ENCODE results near the gene PTPRA. TPM values are rescaled to one million over a fixed set of nuclear protein-coding genes. Genes with fewer than 3 reads are reported as not detected.
"Not testable (repeated sequence)": the region's sequence is repeated elsewhere in the genome, so short reads cannot be mapped to it uniquely, and the experiment has no call there.

PTPRA gene
- total RNA-seq, 1 donor from 2014 or later: 59.5 TPM

DNA sequence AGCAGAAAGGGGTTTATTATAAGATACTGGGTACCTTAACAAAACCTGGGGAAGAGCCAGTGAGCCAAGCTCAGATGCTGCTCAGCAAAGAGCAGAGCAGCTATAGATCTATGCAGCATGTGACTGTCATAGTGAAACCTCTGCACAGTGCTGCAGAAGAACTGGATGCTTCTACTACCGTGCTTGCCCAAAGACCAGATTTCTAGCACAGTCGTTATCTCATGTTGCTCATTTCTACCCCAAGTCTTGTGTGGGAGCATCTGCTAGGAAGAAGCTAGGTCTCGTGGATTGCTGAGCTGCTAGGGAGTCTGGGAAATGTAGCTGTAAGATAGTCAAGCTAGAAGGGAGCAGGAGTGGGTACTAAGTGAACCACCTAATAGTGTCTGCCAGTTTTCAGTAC, 138.5 kb downstream of the PTPRA start:
- DNase-seq: no peak
- Mint-ChIP-seq H3K4me1 (ENCODE audit: low read depth, unreplicated experiment) (no peaks in the 10 kb centered on the region), H3K27me3 (ENCODE audit: unreplicated experiment) (peaks cover 4% of the 10 kb centered on the region), H3K9me3 (ENCODE audit: unreplicated experiment) (peaks cover 2% of the 10 kb centered on the region), H3K4me3 (ENCODE audit: unreplicated experiment) (no peak overlapping the region), H3K36me3 (ENCODE audit: unreplicated experiment) (peaks cover 7% of the 10 kb centered on the region), H3K27ac (ENCODE audit: unreplicated experiment) (no peak overlapping the region)
- TF ChIP-seq, protein P1, sequence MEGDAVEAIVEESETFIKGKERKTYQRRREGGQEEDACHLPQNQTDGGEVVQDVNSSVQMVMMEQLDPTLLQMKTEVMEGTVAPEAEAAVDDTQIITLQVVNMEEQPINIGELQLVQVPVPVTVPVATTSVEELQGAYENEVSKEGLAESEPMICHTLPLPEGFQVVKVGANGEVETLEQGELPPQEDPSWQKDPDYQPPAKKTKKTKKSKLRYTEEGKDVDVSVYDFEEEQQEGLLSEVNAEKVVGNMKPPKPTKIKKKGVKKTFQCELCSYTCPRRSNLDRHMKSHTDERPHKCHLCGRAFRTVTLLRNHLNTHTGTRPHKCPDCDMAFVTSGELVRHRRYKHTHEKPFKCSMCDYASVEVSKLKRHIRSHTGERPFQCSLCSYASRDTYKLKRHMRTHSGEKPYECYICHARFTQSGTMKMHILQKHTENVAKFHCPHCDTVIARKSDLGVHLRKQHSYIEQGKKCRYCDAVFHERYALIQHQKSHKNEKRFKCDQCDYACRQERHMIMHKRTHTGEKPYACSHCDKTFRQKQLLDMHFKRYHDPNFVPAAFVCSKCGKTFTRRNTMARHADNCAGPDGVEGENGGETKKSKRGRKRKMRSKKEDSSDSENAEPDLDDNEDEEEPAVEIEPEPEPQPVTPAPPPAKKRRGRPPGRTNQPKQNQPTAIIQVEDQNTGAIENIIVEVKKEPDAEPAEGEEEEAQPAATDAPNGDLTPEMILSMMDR (IDR thresholded peaks at IDR 0.05; ENCODE audit: partially characterized antibody, unreplicated experiment): no peak

DNA sequence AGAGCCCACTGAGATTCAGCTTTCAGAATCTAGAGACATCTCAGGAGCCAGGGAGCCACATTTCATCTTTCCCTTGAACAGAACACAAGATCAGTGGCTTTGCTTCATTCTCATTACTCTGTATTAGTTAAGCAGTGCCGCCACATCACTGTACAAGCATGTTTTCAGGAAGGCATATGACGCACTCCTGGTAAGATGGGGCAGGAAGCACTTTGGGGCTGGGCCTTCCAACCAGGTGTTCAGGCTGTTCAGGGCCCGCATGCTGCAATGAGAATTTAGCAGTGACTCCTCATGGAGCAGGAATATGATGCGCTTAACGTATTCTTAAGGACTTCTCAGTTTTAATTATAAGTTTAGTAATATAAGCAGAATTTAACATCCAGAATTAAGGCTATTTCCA, 140.5 kb downstream of the PTPRA start:
- no peak overlapping the region for H3K27ac Mint-ChIP-seq (ENCODE audit: unreplicated experiment)
- peaks cover 4% of the 10 kb centered on the region for H3K27me3 Mint-ChIP-seq (ENCODE audit: unreplicated experiment)
- H3K9me3 Mint-ChIP-seq (ENCODE audit: unreplicated experiment): peaks cover 3% of the 10 kb centered on the region
- no peaks in the 10 kb centered on the region for H3K4me1 Mint-ChIP-seq (ENCODE audit: low read depth, unreplicated experiment)
- no peak for DNase-seq
- peaks cover 16% of the 10 kb centered on the region for H3K36me3 Mint-ChIP-seq (ENCODE audit: unreplicated experiment)
- TF ChIP-seq, protein P1 (IDR thresholded peaks at IDR 0.05; ENCODE audit: partially characterized antibody, unreplicated experiment): no peak
- H3K4me3 Mint-ChIP-seq (ENCODE audit: unreplicated experiment): no peak overlapping the region

DNA sequence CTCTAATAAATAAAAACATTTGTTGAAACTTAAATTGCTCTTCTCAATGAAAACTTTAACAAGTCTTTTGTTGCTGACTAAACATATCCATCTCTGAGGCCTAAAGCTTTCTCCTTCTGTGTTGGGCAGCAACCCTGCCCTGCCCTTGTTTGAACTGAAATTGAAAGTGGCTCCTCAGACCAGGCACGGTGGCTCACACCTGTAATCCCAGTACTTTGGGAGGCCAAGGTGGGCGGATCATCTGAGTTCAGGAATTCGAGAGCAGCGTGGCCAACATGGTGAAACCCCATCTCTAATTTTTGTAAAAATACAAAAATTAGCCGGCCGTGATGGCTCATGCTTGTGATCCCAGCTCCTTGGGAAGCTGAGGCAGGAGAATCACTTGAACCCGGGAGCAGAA, 140.9 kb downstream of the PTPRA start:
- Mint-ChIP-seq H3K9me3 (ENCODE audit: unreplicated experiment) (peaks cover 3% of the 10 kb centered on the region), H3K27me3 (ENCODE audit: unreplicated experiment) (peaks cover 4% of the 10 kb centered on the region), H3K36me3 (ENCODE audit: unreplicated experiment) (peaks cover 16% of the 10 kb centered on the region), H3K27ac (ENCODE audit: unreplicated experiment) (no peak overlapping the region), H3K4me3 (ENCODE audit: unreplicated experiment) (no peak overlapping the region), H3K4me1 (ENCODE audit: low read depth, unreplicated experiment) (no peaks in the 10 kb centered on the region)
- no peak for DNase-seq
- TF ChIP-seq, protein P1 (IDR thresholded peaks at IDR 0.05; ENCODE audit: partially characterized antibody, unreplicated experiment): no peak

DNA sequence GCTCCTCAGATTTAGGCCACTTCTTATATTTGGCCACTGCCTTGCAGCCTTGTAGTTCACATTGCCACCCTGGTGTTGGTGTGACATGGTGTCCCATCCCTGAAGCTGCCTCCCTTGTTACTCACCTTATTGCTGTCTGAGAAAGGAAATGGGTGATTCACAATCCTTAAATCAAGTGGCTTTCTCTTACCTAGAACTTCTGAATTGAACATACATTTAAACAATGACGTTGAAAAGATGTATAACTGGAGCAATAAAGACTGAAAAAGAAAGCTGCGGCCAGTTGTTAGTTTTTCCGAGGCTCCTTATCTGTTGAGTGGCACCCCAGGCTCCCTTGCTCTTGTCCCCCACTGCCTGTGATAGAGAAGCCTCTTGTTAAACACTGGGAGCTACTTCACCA, 141.4 kb downstream of the PTPRA start:
- H3K27me3 Mint-ChIP-seq (ENCODE audit: unreplicated experiment): peaks cover 4% of the 10 kb centered on the region
- H3K36me3 Mint-ChIP-seq (ENCODE audit: unreplicated experiment): peaks cover 12% of the 10 kb centered on the region
- TF ChIP-seq, protein P1 (IDR thresholded peaks at IDR 0.05; ENCODE audit: partially characterized antibody, unreplicated experiment): no peak
- H3K4me1 Mint-ChIP-seq (ENCODE audit: low read depth, unreplicated experiment): no peaks in the 10 kb centered on the region
- no peak for DNase-seq
- H3K27ac Mint-ChIP-seq (ENCODE audit: unreplicated experiment): no peak overlapping the region
- no peak overlapping the region for H3K4me3 Mint-ChIP-seq (ENCODE audit: unreplicated experiment)
- H3K9me3 Mint-ChIP-seq (ENCODE audit: unreplicated experiment): peaks cover 3% of the 10 kb centered on the region

DNA sequence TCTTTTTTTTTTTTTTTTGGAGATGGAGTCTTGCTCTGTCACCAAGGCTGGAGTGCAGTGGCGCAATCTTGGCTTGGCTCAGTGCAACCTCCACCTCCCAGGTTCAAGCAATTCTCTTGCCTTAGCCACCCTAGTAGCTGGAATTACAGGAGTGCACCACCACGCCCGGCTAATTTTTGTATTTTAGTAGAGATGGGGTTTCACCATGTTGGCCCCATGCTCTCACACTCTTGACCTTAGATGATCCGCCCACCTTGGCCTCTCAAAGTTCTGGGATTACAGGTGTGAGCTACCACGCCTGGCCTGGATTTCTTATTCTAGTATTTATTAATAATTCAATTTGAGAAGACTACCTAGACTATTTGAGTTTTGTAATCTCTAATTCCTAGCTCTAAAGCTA, 142.0 kb downstream of the PTPRA start:
- peaks cover 11% of the 10 kb centered on the region for H3K36me3 Mint-ChIP-seq (ENCODE audit: unreplicated experiment)

DNA sequence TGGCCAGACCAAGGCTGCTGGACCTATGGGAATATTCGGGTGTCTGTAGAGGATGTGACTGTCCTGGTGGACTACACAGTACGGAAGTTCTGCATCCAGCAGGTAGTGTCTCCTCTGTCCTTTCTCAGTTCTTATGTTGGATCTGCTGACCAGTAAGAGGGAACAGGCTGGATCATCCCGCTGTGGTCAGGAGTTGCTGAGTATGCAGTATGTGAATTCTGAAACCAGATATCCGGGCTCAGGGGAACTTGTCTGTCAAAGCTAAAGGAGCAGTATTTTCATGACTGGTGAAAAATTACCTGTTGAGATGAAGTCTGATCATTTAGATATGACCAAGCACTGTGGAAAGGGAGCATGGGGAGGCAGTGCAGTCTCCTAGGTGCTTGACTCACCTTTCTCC, 148.0 kb downstream of the PTPRA start:
- Mint-ChIP-seq H3K9me3 (ENCODE audit: unreplicated experiment) (peaks cover 2% of the 10 kb centered on the region), H3K36me3 (ENCODE audit: unreplicated experiment) (peaks cover 16% of the 10 kb centered on the region), H3K27me3 (ENCODE audit: unreplicated experiment) (no peaks in the 10 kb centered on the region), H3K4me3 (ENCODE audit: unreplicated experiment) (no peak overlapping the region), H3K27ac (ENCODE audit: unreplicated experiment) (no peak overlapping the region), H3K4me1 (ENCODE audit: low read depth, unreplicated experiment) (peaks cover 6% of the 10 kb centered on the region)
- DNase-seq: no peak
- TF ChIP-seq, protein P1 (IDR thresholded peaks at IDR 0.05; ENCODE audit: partially characterized antibody, unreplicated experiment): no peak

More for the DNA sequence above, 142.0 kb downstream of the PTPRA start:
- H3K4me3 Mint-ChIP-seq (ENCODE audit: unreplicated experiment); H3K27me3 Mint-ChIP-seq (ENCODE audit: unreplicated experiment); H3K9me3 Mint-ChIP-seq (ENCODE audit: unreplicated experiment); H3K4me1 Mint-ChIP-seq (ENCODE audit: low read depth, unreplicated experiment); H3K27ac Mint-ChIP-seq (ENCODE audit: unreplicated experiment); DNase-seq: not testable (repeated sequence)
